COR-L47 (cell line): ENCODE measurements around the gene SLC26A5.
"Not testable (repeated sequence)": the region's sequence is repeated elsewhere in the genome, so short reads cannot be mapped to it uniquely, and the experiment has no call there.

ENCODE experiments used
- DNase-seq: peaks from one replicate; lab custom pipeline; 2025; lab: John Stamatoyannopoulos, UW

SLC26A5 gene

DNA sequence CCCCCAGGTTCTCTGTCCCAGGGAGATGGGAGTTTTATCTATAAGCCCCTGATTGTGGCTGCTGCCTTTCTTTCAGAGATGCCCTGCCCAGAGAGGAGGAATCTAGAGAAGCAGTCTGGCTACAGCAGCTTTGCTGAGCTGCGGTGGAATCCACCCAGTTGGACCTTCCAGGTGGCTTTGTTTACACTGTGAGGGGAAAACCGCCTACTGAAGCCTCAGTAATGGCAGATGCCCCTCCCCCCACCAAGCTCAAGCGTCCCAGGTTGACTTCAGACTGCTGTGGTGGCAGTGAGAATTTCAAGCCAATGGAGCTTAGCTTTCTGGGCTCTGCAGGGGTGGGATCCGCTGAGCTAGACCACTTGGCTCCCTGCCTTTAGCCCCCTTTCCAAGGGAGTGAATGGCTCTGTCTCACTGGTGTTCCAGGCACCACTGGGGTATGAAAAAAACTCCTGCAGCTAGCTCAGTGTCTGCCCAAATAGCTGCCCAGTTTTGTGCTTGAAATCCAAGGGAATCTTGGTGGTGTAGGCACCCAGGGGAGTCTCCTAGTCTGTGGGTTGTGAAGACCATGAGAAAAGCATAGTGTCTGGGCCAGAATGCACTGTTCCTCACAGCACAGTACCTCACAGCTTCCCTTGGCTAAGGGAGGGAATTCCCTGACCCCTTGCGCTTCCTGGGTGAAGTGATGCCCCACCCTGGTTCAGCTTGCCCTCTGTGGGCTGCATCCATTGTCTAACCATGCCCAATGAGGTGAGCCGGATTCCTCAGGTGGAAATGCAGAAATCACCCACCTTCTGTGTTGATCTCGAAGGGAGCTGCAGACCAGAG is 40.0 kb downstream of the SLC26A5 start:
- not testable (repeated sequence) for DNase-seq

GRCh38 chr7:103399687-103400086 is 46.3 kb downstream of the SLC26A5 start:
- not testable (repeated sequence) for DNase-seq

DNA sequence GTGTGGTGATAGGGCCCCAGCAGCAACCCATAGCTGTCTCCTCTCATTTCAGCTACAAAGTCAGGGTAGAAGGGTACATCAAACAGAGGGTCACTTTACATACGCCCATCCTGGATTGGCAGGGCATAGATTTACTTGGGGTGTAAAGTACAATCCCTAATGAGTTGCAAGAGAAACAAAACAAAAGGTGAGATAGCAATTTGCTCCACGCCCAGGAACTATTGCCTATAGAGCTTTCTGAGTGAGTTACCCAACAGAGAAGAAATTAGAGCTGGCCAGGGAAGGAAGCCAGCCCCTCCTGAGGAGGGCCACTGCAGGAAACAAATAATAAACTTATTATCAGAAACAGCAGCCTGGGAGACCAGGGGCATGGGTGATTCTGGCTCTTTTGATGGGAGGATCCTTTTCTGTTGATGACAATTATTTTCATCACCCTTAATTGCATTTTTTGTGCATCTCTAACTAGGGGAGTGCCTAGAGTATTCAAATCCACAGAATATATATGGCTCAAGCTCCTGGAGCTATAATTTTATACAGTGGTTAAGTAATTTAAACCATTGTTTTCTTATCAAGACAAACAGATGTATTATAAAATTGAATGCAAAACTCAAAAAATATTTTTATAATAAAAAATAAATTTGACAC is 47.4 kb downstream of the SLC26A5 start:
- no peak for DNase-seq

- DNase-seq: no peak
Measured at GRCh38 chr7:103396471-103396870, 49.5 kb downstream of the SLC26A5 start.

DNA sequence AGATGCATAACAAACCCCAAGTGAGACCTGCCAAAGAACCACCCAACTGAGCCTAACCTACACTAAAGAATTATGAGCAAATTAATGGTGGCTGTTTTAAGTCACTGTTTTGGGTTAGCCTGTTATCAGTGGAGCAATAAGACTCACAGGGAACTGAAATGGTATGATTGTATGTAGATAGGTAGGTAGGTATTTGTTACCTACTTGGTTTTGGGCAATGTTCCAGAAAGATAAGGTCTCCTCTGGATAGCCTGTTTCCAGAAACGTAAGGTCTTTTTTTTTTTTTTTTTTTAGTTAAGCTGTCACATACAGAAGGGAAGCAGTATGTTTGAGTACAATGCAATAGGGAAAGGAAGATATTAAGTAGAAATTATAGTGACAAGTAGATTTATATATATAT is 50.9 kb downstream of the SLC26A5 start:
- no peak for DNase-seq

- DNase-seq: no peak
Measured at GRCh38 chr7:103394566-103394965, 51.4 kb downstream of the SLC26A5 start.

DNA sequence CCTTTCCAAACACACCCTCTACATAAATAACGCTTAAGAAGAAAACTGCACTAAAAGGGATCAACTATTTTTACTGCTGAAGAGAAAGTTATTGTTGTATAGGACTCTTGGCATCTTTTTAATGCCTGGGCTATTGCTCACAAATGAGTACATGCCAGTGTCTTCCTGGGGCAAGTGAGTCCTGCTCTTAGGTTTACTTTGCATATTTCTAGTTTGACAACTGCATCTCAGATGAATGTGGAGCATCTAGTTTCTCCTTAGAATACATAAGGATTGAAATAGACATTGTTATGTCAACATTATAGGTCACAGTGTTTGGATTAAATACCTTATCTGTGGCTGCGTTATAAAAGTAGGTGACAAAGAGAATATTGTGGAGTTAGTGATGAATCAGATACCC is 54.0 kb downstream of the SLC26A5 start:
- no peak for DNase-seq

DNA sequence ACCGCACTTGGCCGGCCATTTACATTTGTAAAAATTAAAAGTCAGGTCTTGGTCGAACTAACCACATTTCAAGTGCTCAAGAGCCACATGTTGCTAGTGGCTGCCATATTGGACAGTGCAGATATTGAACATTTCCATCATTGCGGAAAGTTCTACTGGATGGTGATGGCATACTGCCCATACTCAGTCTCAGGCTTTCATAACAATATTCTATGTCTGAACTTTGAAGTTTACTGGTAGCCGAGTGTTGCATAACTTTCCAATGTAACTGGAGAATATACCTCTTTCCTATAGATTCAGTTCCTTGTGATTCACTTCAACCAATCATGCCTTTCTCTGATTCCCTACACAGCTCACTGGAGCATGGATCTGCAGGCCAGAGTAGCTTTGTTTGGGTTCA is 54.9 kb downstream of the SLC26A5 start:
- DNase-seq: no peak

DNA sequence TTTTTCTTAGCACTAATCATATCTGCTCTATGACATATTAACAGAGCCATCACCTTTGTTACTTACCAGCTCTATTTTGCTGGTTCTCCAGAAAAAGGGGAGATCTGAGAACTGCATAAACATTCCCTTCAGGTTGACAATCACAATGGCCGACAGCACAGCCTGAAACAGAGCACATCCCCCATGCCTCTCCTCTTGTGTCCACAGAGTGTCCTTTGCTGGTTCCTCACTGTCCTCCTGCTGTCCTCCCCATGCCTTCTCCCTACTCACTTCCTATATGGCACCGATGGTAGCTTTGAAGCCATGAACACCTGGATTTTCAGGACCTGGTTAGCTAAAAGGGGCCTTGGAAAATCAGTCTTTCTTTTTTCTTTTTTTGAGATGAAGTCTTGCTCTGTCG is 56.7 kb downstream of the SLC26A5 start:
- DNase-seq: no peak

GRCh38 chr7:103388469-103389140 is 57.4 kb downstream of the SLC26A5 start:
- DNase-seq: no peak

DNA sequence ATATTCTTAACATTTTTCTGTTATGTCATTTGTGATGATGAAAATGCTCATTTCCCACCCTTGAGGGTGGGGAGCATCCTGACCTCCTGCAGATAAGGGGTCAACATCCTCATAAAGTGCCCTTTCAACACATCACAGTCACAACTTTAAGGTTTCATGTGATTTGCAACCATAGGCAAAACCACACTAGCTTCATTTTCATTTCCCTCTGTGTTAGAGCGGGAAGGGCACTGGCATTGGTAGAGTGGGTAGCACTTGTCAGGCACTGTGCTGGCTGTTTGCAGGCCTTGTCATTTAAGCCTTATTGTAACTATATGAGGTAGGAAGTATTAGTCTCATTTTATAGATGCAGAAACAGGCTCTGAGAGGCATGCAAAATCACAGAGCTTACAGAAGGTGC is 58.8 kb downstream of the SLC26A5 start:
- DNase-seq: no peak

GRCh38 chr7:103382032-103382402 is 64.0 kb downstream of the SLC26A5 start:
- DNase-seq: no peak

- DNase-seq: no peak
Measured at GRCh38 chr7:103381280-103382031, 64.6 kb downstream of the SLC26A5 start.

DNA sequence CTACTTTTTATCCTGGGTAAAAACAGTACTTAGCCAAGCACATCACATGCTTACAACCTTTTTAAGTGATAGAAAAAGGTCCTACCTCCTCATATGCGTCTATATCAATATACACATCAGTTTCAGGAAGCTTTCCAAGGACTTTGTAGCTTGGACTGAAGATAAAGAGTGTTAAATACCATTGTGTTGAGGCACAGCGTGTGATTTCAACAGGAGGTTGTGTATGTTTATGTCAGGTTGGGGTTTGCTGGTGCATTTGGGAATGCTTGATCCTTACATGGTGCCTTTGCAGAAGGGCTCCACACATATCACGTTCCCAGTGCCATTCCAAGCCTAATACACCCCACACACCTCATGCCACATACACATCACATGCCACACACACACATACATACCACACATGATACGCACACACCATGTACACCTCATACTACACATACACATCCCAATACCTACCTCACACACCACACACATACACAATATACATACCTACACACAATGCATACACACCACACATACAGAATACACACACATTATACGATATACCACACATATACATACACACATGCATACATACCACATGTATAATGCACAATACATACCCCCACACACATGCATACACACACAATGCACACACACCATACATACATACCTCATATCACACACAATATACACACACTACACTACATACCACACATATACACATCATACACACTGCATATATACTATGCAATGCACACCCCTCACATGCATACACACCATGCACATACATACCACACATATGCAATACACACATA is 65.4 kb downstream of the SLC26A5 start:
- DNase-seq: no peak

GRCh38 chr7:103379270-103379975 is 66.6 kb downstream of the SLC26A5 start:
- no peak for DNase-seq

GRCh38 chr7:103373866-103374643 is 72.0 kb downstream of the SLC26A5 start:
- DNase-seq: no peak

- DNase-seq: no peak
Measured at GRCh38 chr7:103369432-103369831, 76.6 kb downstream of the SLC26A5 start.

DNA sequence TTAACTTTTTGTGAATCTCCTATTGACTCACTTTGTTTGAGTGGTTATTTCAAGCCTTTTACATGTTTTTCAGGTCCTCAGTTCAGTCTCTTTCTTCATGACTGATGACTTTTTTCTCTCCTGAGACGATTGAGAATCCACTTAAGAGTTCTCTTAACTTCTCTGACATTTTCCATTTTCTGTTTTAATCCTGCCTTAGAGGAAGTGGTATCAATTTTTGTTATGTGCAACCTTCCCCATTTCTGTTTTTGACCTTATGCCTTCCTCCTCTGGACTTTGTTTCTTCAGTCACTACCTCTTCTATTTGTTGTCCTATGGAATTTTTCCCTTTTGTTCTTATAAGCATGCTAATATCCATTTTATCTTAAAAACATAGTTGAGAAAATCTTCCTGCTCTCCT is 96.2 kb downstream of the SLC26A5 start:
- no peak for DNase-seq

DNA sequence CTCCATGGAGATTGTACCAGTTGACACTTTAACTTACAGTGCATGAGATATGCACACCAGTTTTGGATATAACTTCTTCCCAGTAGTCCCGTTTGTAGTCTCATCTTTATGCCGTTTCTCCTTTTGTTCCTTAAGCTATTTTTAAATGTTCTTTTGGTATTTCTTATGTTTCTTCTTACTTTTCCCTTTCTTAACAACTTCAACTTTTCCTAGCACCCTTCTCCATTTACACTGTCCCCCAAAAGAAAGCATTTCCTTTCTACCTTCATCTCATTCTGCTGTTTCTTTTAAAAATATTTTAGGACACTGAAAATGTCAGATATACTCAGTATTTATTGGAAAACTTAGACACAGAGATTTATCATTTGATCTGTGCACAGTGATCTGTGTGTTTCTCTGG is 97.0 kb downstream of the SLC26A5 start:
- DNase-seq: no peak

DNA sequence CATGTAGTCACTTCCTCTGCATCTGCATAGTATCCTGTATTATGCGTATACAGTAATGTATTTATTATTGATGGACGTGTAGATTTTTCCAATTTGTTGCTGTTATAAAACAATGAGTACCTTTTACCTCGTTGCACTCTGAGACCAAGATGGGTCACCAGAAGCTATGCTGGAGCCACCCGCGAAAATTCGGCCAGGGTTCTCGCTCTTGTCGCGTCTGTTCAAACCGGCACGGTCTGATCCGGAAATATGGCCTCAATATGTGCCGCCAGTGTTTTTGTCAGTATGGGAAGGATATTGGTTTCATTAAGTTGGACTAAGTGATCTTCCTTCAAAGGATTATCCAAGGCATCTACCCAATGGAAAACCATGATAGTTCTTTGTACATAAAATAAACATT is 97.6 kb downstream of the SLC26A5 start:
- DNase-seq: no peak
